Measurements from ENCODE around the gene CUL2.
"Not testable (repeated sequence)": the region's sequence is repeated elsewhere in the genome, so short reads cannot be mapped to it uniquely, and the experiment has no call there.

The CUL2 gene

DNA sequence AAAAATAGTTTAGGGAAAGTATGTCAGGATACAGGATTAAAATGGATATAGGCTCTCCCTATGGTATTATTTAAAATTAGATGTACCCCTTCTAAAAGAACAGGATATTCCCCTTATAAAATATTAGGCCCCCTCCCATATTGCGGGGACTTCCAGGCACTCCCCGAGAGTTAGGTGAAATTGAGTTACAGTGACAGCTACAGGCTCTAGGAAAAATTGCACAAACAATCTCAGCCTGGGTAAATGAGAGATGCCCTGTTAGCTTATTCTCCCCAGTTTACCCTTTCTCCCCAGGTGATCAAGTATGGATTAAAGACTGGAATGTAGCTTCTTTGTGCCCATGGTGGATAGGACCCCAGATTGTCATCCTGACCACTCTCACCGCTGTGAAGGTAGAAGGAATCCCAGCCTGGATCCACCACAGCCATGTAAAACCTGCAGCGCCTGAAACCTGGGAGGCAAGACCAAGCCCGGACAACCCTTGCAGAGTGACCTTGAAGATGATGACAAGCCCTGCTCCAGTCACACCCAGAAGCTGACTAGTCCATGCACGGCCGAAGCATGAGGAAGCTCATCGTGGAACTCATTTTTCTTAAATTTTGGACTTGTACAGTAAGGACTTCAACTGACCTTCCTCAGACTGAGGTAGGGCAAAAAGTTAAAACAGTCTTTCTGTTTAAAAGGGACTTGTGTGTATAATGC lies 115.6 kb downstream of the CUL2 start:
- not testable (repeated sequence) for DNase-seq

DNA sequence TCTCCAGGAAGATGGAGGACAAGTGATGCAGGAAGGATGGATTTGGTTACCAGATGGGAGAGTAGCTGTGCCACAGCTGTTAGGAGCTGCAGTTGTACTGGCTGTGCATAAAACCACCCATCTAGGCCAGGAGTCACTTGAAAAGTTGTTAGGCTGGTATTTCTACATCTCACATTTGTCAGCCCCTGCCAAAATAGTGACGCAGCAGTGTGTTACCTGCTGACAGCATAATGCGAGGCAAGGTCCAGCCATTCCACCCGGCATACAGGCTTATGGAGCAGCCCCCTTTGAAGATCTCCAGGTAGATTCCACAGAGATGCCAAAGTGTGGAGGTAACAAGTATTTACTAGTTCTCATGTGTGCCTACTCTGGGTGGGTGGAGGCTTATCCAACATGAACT lies 116.4 kb downstream of the CUL2 start:
- DNase-seq = not testable (repeated sequence)

DNA sequence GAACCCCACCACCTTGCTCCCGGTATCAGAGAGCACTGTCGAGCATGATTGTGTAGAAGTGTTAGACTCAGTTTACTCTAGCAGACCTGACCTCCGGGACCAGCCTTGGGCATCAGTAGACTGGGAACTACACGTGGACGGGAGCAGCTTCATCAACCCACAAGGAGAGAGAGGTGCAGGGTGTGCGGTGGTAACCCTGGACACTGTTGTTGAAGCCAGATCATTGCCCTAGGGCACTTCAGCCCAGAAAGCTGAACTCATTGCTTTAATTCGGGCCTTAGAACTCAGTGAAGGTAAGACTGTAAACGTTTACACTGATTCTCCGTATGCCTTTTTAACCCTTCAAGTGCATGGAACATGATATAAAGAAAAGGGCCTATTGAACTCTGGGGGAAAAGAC lies 117.0 kb downstream of the CUL2 start:
- not testable (repeated sequence) for DNase-seq

DNA sequence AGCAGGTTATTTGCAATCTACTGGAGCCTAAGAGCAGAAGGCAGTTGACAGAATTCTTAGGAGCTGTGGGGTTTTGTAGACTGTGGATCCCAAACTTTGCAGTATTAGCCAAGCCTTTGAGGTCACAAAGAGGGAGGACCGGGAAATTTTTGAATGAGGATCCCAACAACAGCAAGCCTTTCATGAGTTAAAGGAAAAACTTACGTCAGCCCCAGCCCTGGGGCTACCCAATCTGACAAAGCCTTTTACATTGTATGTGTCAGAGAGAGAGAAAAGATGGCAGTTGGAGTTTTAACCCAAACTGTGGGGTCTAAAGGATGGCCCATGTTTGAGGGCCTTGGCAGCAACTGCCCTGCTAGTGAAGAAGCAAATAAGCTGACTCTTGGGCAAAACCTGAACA lies 117.5 kb downstream of the CUL2 start:
- not testable (repeated sequence) for DNase-seq

DNA sequence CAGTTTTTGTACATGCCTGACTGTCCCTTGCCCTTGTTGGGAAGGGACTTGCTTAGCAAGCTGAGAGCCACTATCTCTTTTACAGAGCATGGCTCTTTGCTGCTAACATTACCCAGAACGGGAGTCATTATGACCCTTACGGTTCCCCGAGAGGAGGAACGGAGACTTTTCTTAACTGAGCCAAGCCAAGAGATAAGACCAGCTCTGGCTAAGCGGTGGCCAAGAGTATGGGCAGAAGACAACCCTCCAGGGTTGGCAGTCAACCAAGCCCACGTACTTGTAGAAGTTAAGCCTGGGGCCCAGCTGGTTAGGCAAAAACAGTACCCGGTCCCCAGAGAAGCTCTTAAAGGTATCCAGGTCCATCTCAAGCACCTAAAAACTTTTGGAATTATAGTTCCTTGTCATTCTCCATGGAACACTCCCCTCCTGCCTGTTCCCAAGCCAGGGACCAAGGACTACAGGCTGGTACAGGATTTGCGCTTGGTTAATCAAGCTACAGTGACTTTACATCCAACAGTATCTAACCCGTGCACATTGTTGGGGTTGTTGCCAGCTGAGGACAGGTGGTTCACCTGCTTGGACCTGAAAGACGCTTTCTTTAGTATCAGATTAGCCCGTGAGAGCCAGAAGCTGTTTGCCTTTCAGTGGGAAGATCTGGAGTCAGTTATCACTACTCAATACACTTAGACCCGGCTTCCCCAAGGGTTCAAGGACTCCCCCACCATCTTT lies 118.4 kb downstream of the CUL2 start:
- not testable (repeated sequence) for DNase-seq

DNA sequence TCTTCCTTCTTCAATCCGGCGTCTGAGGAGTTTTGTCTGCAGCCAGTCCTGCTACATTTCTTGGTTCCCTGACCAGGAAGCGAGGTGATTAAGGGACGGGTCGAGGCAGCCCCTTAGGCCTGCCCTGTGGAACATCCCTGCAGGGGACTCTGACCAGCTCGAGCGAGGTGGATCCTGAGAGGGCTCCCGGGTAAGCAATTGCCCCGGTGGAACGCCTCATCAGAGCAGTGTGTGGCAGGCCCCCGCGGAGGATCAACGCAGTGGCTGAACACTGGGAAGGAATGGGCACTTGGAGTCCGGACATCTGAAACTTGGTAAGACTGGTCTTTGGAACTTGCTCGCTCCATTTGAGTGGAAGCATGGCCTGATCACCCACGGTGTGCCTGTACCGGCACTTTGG lies 121.0 kb downstream of the CUL2 start:
- DNase-seq = no peak

DNA sequence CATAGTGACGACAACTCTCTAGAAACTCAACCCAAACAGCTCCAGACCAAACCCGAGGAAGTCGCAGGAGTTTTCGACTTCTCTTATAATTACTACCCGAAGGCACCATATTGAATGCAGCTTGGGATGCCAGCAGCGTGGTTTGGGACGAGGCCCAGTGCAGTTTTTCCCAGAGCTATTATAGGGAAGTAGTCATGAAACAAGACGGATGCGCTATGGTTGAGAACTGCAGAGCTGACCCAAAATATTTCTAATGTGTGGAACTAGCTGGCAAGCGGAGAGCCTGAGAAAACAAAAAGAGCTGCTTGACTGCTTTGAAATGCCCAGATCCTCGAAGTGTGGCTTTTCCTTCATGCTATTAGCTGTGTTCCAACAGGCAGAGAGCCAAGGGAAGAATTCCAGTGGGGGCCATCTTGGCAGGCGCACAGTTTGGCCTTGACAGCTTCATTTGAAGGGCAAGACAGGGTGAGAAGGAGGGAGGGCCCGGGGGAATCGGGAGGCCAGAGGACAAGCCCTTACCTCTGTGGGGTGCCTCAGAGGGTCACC lies 122.7 kb downstream of the CUL2 start:
- no peak for DNase-seq

DNA sequence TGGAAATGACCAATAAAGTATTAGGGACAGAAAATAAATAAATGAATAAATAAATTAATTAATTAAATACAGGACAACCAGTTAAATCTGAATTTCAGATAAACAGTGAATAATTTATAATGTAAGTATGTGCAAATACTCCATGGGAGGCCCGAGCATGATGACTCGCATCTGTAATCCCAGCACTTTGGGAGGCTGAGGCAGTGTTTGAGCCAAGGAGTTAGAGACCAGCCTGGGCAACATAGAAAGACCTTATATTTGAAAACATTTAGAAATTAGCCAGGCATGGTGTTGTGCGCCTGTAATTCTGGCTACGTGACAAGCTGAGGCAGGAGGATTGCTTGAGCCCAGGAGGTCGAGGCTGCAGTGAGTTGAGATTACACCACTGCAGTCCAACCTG lies 123.7 kb downstream of the CUL2 start:
- DNase-seq = no peak

DNA sequence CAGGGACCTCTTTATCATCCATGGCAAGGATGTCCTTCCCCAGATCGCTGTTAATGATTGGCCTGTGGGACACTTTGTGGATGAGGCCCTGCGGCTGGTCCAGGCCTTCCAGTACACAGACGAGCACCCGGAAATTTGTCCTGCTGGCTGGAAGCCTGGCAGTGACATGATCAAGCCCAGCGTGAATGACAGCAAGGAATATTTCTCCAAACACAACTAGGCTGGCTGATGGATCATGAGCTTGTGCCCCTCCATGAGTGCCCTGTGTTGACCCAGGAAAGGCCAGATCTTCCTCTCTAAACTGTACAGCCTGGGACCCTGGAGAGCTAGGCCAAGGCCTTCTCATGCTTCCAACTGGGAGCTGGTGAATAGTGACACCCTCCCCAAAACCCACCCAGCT lies 124.1 kb downstream of the CUL2 start:
- no peak for DNase-seq

DNA sequence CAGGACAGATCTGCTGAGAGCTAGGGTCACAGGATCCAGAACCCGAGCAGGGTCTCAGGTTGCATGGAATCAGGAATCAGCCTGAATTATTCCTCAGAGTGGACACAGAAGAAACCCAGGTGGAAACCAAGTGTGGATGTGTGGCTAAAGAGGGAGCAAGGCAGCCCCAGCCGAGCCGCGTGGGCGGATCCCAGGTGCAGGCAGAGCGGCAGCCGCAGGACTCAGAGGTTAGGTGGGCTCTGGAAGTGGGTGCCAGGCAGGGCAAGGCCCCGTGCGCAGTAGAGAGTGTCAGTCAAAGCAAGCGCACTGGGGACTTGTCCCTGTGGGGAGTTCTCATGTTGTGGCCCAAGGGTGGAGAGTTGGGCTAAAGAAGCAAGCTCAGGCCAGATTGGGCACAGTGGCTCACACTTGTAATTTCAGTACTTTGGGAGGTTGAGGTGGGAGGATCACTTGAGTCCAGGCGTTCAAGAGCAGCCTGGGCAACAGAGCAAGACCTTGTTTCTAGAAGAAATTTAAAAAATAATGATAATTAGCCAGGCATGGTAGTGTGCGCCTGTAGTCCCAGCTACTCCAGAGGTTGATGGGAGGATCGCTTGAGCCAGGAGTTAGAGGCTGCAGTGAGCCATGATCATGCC lies 125.9 kb downstream of the CUL2 start:
- DNase-seq = no peak

DNA sequence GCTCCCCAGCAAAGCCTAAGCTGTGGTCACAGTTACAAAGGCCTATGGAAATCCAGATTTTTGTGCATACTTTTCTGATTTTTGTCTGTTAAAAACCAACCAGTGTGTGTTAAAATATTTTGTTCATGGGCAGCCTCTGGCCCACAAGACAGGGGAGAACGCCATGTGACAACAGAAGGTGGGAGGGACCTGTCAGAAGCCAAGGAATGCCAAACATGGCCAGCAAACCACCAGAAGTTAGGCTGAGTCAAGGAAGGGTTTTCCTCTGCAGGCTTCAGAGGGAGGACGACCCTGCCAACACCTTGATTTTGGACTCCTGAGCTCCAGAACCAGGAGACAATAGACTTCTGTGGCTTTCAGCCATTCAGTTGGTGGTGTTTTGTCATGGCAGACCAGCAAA lies 127.3 kb downstream of the CUL2 start:
- DNase-seq = no peak

DNA sequence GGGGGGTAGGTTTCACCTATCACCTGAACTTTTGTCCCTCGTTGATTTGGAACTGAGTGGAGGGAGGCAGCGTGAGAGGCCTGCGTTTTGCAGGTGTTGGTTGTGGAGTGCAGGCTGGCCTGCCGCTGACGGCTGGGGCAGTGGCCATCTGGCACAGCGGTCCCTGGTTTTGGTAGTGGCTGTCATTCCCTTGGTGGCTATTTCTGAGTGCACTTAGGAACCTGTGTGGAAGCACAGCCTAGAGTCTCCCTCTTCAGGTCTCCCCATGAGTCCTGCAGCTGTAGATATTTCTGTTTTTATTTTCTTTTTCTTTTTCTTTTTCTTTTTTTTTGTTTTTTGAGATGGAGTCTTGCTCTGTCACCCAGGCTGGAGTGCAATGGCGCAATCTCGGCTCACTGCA lies 129.2 kb downstream of the CUL2 start:
- no peak for DNase-seq

DNA sequence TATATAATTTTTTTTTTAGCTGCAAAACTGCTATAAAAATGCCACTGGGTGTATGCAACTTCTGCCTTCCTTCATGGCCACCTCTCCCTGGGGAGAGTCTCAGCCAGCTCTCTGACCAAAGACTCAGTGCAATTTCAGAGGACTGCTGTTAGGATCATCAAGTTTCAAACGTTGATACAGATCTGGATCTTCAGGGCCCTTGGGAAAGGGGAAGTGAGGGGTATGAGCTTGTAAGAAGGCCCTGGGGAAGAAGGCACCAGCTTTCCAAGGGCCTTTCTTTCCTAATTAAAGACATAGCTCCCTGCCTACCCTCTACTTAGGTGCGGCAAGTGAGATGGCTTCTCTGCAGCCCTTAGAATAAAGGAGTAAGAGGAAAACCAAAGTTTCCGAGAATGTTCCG lies 130.4 kb downstream of the CUL2 start:
- no peak for DNase-seq

DNA sequence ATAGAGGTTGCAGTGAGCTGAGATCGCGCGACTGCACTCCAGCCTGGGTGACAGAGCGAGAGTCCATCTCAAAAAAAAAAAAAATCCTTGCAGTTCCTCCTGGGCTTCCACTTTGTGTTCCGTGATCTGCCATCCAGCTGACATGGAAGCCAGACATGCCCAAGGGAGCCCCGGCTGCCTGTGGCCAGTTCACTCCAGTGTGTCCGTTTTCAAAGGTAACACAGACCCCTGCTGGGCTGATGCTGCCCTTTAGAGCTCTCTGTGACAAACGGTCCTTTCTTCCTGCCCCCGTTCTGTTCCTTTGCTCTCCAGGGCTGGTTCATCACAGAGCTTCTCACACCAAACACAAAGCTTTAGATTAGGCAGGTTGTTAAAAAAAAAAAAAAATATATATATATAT lies 130.8 kb downstream of the CUL2 start:
- DNase-seq = no peak

All from CD4-positive, alpha-beta T cell treated with Interleukin-1 beta for 1 hour (primary cell).